Central memory CD8-positive, alpha-beta T cell (primary cell): ENCODE data around the gene ADARB1.

Experiments used
- ATAC-seq: fragments of 150-1000 bp; cut with Tn5 transposase; replicated peaks from 2 replicates; pipeline ENCODE4 v1.10.0; 2022; ENCODE audit warnings: mild to moderate bottlenecking, moderate FRiP score, moderate number of reproducible peaks; ENCODE audit not compliant: poor library complexity, severe bottlenecking; ENCODE audit errors: extremely low read depth
- DNase-seq, 2 donors: peaks; one replicate each; pipeline ENCODE4 v3.0.0; 2021; ENCODE audit warnings: low spot score in 2 of 2
- H3K27ac Mint-ChIP-seq: one replicate; pipeline ENCODE4 v1.8.0; 2022; ENCODE audit warnings: low read depth, mild to moderate bottlenecking, moderate library complexity, mixed read lengths
- H3K27me3 Mint-ChIP-seq: one replicate; pipeline ENCODE4 v1.8.0; 2022; ENCODE audit warnings: mixed read lengths
- H3K36me3 Mint-ChIP-seq: one replicate; pipeline ENCODE4 v1.8.0; 2022; ENCODE audit warnings: mild to moderate bottlenecking, moderate library complexity, mixed read lengths; ENCODE audit not compliant: insufficient read depth
- H3K4me1 Mint-ChIP-seq: one replicate; pipeline ENCODE4 v1.8.0; 2022; ENCODE audit warnings: mixed read lengths
- H3K4me3 Mint-ChIP-seq: one replicate; pipeline ENCODE4 v1.8.0; 2022; ENCODE audit warnings: mild to moderate bottlenecking, moderate library complexity, mixed read lengths
- H3K9me3 Mint-ChIP-seq: one replicate; pipeline ENCODE4 v1.8.0; 2022; ENCODE audit warnings: mixed read lengths

Gene ADARB1

GRCh38 chr21:45257673-45258341 is 183.4 kb downstream of the ADARB1 start:
- Mint-ChIP-seq H3K36me3 (peaks cover 3% of the 10 kb centered on the region), H3K9me3 (no peaks in the 10 kb centered on the region), H3K27ac (no peak overlapping the region), H3K4me1 (peaks cover 22% of the 10 kb centered on the region), H3K27me3 (no peaks in the 10 kb centered on the region), H3K4me3 (no peak overlapping the region)
- no peak for DNase-seq
- ATAC-seq: no peak

- H3K36me3 Mint-ChIP-seq: peaks cover 5% of the 10 kb centered on the region
- no peaks in the 10 kb centered on the region for H3K9me3 Mint-ChIP-seq
- ATAC-seq (no peak), DNase-seq (no peak)
- peaks cover 22% of the 10 kb centered on the region for H3K4me1 Mint-ChIP-seq
- no peak overlapping the region for H3K27ac Mint-ChIP-seq
- H3K4me3 Mint-ChIP-seq: no peak overlapping the region
- H3K27me3 Mint-ChIP-seq: no peaks in the 10 kb centered on the region
Measured at GRCh38 chr21:45258466-45258865, 184.1 kb downstream of the ADARB1 start.

GRCh38 chr21:45259206-45259840 is 184.9 kb downstream of the ADARB1 start:
- Mint-ChIP-seq H3K27ac (no peak overlapping the region), H3K36me3 (peaks cover 6% of the 10 kb centered on the region), H3K4me1 (peaks cover 22% of the 10 kb centered on the region), H3K27me3 (no peaks in the 10 kb centered on the region), H3K4me3 (no peak overlapping the region), H3K9me3 (no peaks in the 10 kb centered on the region)
- DNase-seq (no peak), ATAC-seq (no peak)

DNA sequence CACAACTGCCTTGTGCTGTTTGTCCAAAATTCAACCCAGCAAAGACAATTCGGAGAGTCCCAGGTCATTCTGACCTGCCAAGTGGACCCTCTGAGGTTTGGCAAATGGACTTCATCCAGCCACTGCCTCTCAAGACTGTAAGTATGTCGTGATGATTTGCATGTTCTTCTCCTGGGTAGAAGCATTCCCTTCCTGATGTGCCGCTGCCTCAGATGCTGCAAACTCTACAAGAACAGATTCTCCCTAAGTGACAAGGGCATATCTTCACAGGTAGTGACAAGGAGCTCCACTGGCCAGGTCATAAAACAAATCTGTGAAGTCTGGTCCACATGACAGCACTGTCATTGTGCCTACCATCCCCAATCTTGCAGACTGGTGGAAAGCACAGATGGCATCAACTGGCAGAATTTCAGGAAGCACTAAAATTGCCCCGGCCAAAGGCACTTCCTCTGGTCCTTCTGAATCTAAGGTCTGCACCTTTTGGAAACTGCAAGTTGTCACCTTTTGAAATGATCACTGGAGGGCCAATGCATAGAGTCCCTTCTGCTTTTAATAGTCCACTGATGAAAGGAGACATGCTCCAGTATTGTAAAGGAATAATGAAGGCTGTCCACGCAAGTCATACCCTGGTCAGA is 185.9 kb downstream of the ADARB1 start:
- Mint-ChIP-seq H3K36me3 (peaks cover 7% of the 10 kb centered on the region), H3K9me3 (no peaks in the 10 kb centered on the region), H3K27ac (no peak overlapping the region), H3K4me3 (no peak overlapping the region), H3K4me1 (peaks cover 14% of the 10 kb centered on the region), H3K27me3 (no peaks in the 10 kb centered on the region)
- ATAC-seq (no peak), DNase-seq (no peak)

- Mint-ChIP-seq H3K27me3 (no peaks in the 10 kb centered on the region), H3K9me3 (no peaks in the 10 kb centered on the region), H3K36me3 (peaks cover 8% of the 10 kb centered on the region), H3K27ac (no peak overlapping the region), H3K4me3 (no peak overlapping the region), H3K4me1 (peaks cover 16% of the 10 kb centered on the region)
- DNase-seq (no peak), ATAC-seq (no peak)
Measured at GRCh38 chr21:45261093-45261492, 186.7 kb downstream of the ADARB1 start.

- no peaks in the 10 kb centered on the region for H3K27me3 Mint-ChIP-seq
- no peak for ATAC-seq
- no peak for DNase-seq
- no peaks in the 10 kb centered on the region for H3K9me3 Mint-ChIP-seq
- H3K4me3 Mint-ChIP-seq: no peak overlapping the region
- peaks cover 13% of the 10 kb centered on the region for H3K36me3 Mint-ChIP-seq
- peaks cover 17% of the 10 kb centered on the region for H3K4me1 Mint-ChIP-seq
- peak overlapping the region; percentile 35 for H3K27ac Mint-ChIP-seq
Measured at GRCh38 chr21:45262041-45262581, 187.7 kb downstream of the ADARB1 start.

DNA sequence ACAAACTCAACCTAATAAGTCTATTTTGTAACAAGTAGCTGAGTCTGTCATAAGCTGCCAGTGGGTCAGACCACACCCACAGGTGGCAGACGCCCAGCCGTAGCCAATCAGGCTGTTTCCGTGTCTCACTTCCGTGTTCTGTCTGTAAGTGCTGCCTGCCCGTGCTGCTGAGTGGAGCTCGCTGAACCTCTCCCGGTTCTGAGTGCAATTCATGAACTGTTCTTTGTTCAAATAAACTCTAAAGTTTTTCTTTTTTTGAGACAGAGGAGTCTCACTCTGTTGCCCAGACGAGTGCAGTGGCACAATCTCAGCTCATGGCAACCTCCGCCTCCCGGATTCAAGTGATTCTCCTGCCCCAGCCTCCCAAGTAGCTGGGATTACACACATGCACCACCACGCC is 188.2 kb downstream of the ADARB1 start:
- Mint-ChIP-seq H3K36me3 (peaks cover 15% of the 10 kb centered on the region), H3K27ac (peak overlapping the region; percentile 35), H3K4me3 (no peak overlapping the region), H3K9me3 (no peaks in the 10 kb centered on the region), H3K4me1 (peaks cover 18% of the 10 kb centered on the region), H3K27me3 (no peaks in the 10 kb centered on the region)
- DNase-seq (no peak), ATAC-seq (no peak)

DNA sequence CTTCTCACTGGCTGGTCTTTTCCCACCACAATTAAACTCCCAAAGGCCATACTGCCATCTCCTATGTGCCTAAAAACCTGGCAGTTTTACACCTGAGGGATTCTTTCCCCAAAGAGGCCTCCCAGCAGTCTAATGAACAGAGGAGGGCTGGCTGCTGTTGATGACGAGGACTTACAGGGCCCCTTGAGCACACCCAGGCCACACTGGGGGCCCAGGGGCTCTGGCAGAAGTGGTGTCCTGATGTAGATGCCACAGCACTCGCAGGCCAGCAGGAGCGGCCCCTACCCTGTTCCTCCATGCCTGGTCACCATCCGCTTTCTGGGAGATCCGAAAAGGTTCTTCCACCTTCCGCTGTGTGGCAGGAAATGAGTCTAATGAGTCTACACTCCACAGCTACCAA is 189.2 kb downstream of the ADARB1 start:
- no peak for ATAC-seq
- Mint-ChIP-seq H3K4me3 (no peak overlapping the region), H3K27me3 (no peaks in the 10 kb centered on the region), H3K4me1 (peaks cover 18% of the 10 kb centered on the region), H3K27ac (no peak overlapping the region), H3K36me3 (peaks cover 19% of the 10 kb centered on the region), H3K9me3 (no peaks in the 10 kb centered on the region)
- no peak for DNase-seq

GRCh38 chr21:45264146-45264911 is 189.9 kb downstream of the ADARB1 start:
- Mint-ChIP-seq H3K4me1 (peaks cover 18% of the 10 kb centered on the region), H3K27ac (no peak overlapping the region), H3K4me3 (peak overlapping the region; percentile 20), H3K9me3 (no peaks in the 10 kb centered on the region), H3K27me3 (no peaks in the 10 kb centered on the region), H3K36me3 (peaks cover 18% of the 10 kb centered on the region)
- DNase-seq (no peak), ATAC-seq (no peak)

- Mint-ChIP-seq H3K9me3 (no peaks in the 10 kb centered on the region), H3K36me3 (peaks cover 21% of the 10 kb centered on the region), H3K27me3 (no peaks in the 10 kb centered on the region), H3K4me3 (peak overlapping the region; percentile 20), H3K27ac (no peak overlapping the region), H3K4me1 (peaks cover 18% of the 10 kb centered on the region)
- no peak for ATAC-seq
- DNase-seq: no peak
Measured at GRCh38 chr21:45264912-45265515, 190.6 kb downstream of the ADARB1 start.

- no peaks in the 10 kb centered on the region for H3K27me3 Mint-ChIP-seq
- peaks cover 18% of the 10 kb centered on the region for H3K4me1 Mint-ChIP-seq
- DNase-seq (peak in 1 of 2 donors; percentile 10), ATAC-seq (no peak)
- peak overlapping the region; percentile 92 for H3K27ac Mint-ChIP-seq
- peaks cover 24% of the 10 kb centered on the region for H3K36me3 Mint-ChIP-seq
- H3K9me3 Mint-ChIP-seq: peaks cover 2% of the 10 kb centered on the region
- peak overlapping the region; percentile 44 for H3K4me3 Mint-ChIP-seq
Measured at GRCh38 chr21:45265721-45266517, 191.5 kb downstream of the ADARB1 start.
